ENCODE data around the gene ACCSL.
A peak's percentile ranks its signal among the peaks of the same experiment; 100 is the strongest.

The ACCSL gene

DNA sequence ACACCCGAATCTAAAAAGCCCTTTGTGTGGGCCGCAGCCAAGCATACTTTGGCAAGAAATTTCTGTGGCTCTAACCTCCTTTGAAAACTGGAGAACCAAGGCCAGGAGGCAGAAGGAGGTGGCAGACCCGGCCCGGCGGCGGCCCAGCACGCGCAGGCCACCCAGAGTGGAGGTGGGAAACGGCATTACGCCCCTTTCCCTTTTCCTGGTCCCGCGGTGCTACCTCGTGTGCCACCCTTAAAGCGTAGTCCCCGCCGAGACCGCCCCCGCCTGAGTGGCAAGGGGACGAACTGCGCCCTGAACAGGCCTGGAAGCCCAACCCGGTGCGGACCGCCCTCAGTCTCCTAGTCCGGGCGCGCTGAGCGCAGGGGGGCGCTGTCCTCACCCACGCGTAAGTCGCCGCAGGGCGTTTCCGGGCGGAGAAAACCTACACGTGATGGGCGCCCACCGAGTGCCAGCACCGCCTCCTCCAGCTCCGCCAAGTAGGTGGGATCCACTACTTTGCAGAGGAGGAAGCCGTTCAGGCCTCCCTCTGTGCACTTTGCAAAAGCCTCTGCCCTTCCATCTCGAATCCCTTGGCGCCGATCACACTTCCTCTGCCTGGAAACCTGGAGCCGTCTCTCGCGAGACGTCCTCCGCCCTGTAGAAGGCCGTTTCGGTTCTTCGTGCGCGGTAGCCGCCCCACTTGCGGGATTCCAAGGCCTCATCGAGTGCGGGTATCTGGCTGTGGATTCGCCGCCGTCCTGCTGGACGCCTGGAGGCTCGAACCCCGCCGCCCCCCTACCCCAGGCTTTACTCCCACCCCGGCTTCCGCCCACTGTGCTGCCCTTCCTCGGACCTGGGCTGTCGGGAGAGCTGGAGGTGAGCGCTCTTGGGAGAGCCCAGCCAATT, 18.3 kb downstream of the ACCSL start, which contains the start of gene ACCS:
ACCS (plus strand) TSS at position 430 of the 891 bp plus-strand sequence. CDS start 1,358 bp downstream, outside the sequence.
- DNase-seq: peak; percentile 76

DNA sequence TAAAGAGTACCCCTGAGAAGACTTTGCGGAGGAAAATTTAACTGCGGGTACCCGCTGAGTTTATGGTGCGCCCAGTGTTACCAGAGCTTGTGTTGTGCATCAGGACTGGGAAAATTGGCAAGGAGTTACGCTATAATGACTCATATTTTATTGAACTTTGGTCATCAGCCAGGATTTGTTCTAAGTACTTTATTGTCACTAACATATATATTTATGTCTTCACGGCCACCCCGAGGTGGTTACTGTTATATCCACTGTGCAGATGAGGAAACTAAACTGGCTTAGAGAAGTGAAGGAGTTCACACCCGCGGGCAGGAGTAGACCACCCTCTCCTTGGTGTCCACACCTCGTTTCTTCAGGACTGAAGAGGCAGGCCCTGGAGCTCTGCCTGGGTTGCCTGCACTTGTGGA, 19.0 kb downstream of the ACCSL start:
- DNase-seq: no peak

- no peak for DNase-seq
These were observed 19.5 kb downstream of the ACCSL start for GRCh38 chr11:44067266-44067665.

GRCh38 chr11:44068180-44068579, 20.4 kb downstream of the ACCSL start:
- DNase-seq: no peak

DNA sequence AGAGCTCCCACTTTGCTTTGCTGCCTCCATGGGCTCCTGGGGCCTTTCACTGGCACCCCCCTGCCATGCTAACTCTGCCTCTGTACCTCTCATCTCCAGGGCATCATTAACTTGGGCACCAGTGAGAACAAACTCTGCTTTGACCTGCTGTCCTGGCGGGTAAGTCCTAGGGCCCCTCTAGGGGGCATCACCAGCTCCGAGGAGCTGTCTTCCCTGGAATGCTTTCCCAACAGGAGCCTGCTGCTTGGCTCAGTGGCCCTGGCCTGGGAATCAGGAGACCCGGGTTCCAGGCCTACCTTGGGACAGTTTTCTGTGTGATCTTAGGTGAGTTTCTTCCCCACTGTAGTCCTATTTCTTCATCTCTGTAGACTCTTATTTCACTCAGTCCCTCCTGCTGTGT, 23.4 kb downstream of the ACCSL start:
- no peak for DNase-seq

GRCh38 chr11:44072757-44073658, 25.2 kb downstream of the ACCSL start:
- no peak for DNase-seq

GRCh38 chr11:44078794-44079193, 31.0 kb downstream of the ACCSL start:
- no peak for DNase-seq

GRCh38 chr11:44079376-44079775, 31.6 kb downstream of the ACCSL start:
- no peak for DNase-seq

GRCh38 chr11:44080951-44081350, 33.2 kb downstream of the ACCSL start:
- DNase-seq: no peak

DNA sequence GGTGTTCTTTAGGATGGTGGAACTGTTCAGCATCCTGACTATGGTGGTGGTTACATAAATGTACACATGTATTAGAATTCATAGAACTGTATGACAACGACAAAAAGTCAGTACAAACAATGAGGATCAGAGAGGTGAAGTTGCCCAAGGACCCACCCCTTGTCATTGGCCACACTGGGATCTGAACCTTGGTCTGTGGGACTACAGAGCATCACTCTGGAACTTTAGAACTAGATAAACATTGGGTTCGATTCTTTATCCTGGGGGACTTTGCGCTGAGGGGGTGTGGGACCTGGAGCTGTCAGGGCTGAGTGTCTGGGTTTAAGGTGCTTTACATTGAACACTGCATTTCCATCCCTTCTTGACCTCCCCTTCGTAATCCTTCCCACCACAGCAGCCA, 34.9 kb downstream of the ACCSL start:
- no peak for DNase-seq

DNA sequence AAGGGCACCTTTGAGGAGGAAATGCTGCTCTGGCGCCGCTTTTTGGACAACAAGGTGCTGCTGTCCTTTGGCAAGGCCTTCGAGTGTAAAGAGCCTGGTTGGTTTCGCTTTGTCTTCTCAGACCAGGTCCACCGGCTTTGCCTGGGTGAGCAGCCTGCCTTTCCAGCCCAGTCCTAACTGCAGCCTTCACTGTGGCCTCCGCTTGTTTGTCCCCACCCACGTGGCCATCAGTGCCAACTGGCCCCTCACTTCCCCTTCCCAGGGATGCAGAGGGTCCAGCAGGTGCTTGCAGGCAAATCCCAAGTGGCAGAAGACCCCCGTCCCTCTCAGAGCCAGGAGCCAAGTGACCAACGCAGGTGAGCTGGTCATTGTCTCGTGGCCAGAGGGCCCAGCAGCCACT, 35.7 kb downstream of the ACCSL start:
- no peak for DNase-seq

GRCh38 chr11:44083906-44084305, 36.1 kb downstream of the ACCSL start:
- DNase-seq: no peak

DNA sequence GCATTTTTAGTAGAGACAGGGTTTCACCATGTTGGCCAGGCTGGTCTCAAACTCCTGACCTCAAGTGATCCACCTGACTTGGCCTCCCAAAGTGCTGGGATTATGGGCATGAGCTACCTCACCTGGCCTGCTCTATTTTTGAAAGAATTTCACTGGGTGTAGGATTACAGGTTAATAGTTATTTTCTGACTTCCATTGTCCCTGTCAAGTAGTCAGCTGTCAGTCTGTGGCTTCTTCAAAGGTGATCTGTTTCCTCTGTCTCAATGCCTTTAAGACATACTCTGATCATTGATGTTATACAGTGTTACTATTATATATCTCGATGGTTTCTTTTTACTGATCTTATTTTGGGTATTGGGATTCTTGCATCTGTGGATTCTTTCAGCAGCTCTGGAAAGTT, 37.5 kb downstream of the ACCSL start:
- no peak for DNase-seq

DNA sequence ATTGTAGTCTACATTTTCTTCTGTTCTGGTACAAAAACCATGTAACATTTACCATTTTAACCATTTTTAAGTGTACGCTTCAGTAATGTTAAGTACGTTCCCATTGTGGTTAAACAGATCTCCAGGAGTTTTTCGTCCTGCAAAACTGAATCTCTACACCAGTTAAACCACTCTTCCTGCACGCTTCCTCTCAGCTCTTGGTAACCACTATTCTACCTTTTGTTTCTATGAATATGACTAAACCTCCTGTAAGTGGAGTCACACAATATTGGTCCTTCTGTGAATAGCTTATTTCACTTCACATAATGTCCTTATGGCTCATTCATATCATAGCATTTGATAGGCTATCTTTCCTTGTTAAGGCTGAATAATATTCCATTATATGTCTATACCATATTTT, 40.6 kb downstream of the ACCSL start:
- DNase-seq: no peak

DNA sequence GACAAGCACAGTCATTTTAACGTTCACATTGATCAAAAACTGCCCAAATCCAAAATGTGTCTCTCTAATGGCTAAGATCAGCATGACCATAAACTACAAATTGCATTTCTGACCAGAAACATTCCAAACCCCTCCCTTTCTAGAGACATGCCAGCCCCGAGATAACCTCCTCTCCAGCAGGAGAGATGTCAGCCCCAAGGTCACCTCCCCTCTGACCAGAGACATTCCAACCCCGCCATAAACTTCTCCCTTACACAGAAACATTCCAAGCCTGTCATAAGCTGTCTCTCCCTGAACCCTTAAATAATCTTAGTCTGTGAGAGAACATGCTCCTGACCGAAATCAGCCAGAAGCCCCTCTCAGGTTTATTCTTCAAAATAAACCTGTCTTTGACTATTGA, 41.1 kb downstream of the ACCSL start:
- no peak for DNase-seq

DNA sequence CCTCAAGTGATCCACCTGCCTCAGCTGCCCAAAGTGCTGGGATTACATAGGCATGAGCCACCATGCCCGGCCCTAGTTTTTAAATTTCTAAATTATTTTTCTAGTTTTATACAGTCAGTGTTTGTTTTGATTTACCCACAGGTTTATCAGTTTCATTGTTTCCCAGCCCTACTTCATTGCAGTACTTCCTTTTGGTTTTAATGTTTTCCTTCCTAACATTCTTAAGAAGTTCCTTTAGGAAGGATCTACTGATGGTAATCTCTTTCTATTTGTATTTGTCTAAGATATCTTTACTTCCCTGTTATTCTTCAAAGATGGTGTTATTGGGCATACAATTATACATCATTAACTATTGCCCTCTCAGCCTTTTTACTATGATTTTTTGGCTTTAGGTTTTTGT, 42.8 kb downstream of the ACCSL start:
- DNase-seq: no peak

GRCh38 chr11:44094260-44094868, 46.6 kb downstream of the ACCSL start:
- DNase-seq: peak; percentile 70

DNA sequence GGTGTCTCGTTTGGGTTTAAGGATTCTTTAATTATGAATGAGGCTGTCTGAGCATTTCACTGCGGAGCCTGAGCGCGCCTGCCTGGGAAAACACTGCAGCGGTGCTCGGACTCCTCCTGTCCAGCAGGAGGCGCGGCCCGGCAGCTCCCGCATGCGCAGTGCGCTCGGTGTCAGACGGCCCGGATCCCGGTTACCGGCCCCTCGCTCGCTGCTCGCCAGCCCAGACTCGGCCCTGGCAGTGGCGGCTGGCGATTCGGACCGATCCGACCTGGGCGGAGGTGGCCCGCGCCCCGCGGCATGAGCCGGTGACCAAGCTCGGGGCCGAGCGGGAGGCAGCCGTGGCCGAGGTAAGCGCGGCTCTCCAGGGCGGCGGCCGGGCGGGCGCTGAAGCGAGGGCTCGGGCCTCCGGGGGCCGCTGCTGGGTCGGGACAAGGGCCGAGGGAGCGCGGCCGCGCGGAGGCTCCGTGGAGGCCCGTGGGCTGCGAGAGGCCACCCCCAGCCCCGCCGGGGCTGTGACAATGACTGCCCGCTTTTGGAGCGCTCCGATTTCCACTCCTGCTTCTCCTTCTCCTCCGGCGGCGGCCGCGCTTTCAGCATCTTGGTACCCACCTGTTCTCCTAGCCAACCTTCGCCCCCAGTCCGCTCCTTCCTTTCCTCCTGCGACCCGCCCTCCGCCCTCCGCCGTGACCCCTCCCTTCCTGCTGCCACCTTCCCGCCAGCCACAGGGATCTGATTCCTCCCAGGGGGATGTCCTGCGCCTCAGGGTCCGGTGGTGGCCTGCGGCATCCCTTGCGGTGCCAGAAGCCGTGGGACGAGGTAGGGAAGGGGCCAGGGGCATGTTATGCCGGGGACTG, 48.0 kb downstream of the ACCSL start, which contains the start of gene EXT2:
EXT2 (plus strand) TSS at position 173 of the 854 bp plus-strand sequence. CDS start 12,035 bp downstream, outside the sequence.
- DNase-seq: peak; percentile 71

DNA sequence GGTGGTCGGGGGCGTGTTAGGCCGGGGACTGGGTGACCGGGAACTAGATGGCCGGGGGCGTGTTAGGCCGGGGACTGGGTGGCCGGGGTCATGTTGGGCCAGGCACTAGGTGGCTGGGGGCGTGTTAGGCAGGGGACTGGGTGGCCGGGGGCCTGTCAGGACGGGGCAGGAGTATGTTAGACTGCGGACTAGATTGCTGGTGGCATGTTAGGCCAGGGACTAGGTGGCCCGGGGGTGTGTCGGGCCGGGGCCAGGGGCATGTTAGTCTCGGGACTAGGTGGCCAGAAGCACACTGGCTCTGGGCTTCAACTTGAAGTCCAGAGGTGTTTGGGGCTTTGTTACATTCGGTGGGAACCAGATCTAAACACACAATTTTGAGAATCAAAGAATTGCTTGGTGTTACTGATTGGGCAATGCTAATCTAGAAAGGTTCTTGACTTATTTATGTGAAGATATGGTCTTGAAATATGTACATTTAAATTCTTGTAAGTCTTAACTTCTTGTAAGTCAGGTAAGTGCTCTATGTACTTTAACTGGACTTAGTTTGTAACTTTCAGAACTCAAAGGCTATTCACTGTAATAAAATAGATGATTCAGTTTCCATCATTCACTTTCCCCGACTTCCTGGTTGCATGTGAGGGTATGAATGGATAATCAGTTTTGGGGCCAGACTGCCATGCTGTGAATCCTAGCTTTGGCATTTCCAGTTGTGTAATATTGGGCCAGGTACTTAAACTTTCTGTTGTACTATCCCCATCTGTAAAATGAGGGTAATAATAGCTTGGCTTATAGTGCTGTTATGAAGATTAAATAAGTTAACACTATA, 48.8 kb downstream of the ACCSL start:
- DNase-seq: no peak

DNA sequence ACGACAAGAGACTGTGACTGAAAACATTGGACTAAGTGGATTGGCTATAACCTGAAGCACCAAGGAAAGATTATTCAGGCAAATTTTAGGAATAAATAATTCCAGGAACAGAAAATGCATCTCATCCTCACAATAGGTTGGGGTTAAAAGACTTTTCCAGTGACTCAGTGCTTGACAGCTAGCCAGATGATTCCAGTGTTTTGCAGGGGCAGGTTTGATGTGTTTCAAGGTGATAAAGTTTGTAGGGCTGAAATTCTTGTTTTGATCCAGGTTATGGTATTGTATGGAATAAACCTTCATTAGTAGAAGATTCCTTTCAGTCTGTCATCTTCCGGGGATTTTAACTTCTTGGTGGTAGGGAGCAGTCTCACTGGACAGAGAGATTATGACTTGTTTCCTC, 50.0 kb downstream of the ACCSL start:
- DNase-seq: no peak

DNA sequence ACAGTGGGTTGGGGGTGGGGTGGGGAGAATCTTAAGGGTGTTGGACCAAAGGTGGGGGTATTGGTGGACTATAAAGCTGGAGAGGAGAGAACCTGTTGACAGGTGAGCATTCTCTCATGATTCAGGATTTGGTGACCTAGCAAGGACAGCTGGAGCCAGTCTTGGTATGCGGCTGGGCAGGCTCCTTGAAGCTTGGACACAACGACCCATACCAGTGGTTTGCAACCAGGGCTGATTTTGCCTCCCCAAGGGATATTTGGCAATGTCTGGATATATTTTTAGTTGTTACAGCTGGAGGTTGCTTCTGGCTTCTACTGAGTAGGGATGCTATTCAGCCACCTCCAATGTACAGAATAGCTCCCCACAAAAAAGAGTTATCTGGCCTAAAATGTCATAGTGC, 53.3 kb downstream of the ACCSL start:
- no peak for DNase-seq
